ENCODE measurements around the gene HACL1. TPM values are rescaled to one million over a fixed set of nuclear protein-coding genes. Genes with fewer than 3 reads are reported as not detected.

The HACL1 gene
- 15.6 TPM for total RNA-seq
- long read RNA-seq, transcript HACL1-201 (17 exons, 2,266 nt), result major isoform, 17 of 25 reads
- long read RNA-seq, partial matches to known transcripts, result 1 of 25 reads
- long read RNA-seq, other reads (novel, unspliced or antisense), result 5 of 25 reads

- DNase-seq (peak; percentile 97), ATAC-seq (peak; percentile 96)
- intact Hi-C loops (cut with micrococcal nuclease), result no loop called here
Observed at GRCh38 chr3:15601399-15602145, at the start of gene HACL1, which contains the start of gene BTD. HACL1 (minus strand) TSS chr3:15601569; CDS start chr3:15601463, 106 bp downstream. BTD (plus strand) TSS chr3:15601745; CDS start chr3:15635440, 33,695 bp downstream.

- intact Hi-C loops (cut with micrococcal nuclease), result no loop called here
- no peak for ATAC-seq
- no peak for DNase-seq
Observed at GRCh38 chr3:15649858-15650257, 48.5 kb upstream of the HACL1 start.

- no peak for DNase-seq
- no peak for ATAC-seq
- intact Hi-C loops (cut with micrococcal nuclease), result no loop called here
Observed at GRCh38 chr3:15649341-15649740, 48.0 kb upstream of the HACL1 start.

GRCh38 chr3:15647611-15648167 lies 46.3 kb upstream of the HACL1 start:
- ATAC-seq, result peak; percentile 33
- no peak for DNase-seq

DNA sequence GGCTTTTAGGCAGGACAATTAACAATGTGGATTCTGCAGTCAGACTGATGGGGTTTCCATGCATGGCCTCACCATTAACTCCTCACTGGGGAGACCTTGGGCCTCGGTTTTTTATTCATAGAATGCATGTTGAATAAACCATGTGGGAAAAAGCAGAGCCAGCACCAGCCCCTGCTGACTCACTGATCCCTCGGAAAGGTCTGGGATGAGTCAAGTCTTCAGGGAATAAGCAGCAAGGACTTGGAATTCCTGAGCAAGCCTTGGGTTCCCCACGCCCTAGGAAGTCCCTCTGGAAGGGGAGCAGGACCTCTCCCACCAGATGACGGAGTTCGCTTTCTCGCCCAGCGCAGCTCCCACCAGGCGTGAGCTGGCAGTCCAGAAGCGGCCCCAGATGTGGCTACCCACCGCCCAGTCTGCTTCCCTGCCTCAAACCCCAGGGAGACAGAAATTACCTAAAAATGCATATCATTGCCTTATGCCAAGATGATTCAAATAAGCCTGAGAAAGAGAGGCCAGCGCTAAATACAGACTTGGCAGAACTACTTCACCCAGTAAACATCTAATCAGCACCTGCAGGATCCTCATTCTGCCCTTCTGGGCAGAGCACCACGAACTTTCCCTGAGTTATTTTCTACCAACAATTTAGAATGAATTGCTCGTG lies 45.6 kb upstream of the HACL1 start:
- DNase-seq (peak; percentile 41), ATAC-seq (peak; percentile 87)
- intact Hi-C loops (cut with micrococcal nuclease), result no loop called here

More at GRCh38 chr3:15647611-15648167, 46.3 kb upstream of the HACL1 start:
- intact Hi-C loops (cut with micrococcal nuclease), result no loop called here

- intact Hi-C loops (cut with micrococcal nuclease), result no loop called here
- DNase-seq, result no peak
- no peak for ATAC-seq
Observed at GRCh38 chr3:15645740-15646501, 44.6 kb upstream of the HACL1 start.

- intact Hi-C loops (cut with micrococcal nuclease), result no loop called here
- no peak for DNase-seq
- no peak for ATAC-seq
Observed at GRCh38 chr3:15645246-15645645, 43.9 kb upstream of the HACL1 start.

DNA sequence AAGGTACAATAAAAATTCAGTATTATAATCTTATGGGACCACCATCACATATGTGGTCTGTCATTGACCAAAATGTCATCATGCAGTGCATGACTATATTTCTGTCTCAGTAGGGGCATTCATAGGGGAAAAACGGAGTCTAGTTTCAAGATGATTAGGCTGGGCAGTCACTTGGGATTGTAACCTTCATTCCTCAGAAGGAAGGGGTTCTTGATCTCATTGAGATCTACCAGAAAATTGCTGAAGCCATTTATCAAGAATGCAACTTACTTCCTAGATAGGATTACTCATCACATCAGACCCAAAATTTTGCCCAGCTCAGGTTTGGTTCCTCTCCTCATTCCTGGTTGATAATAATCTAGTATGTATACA lies 37.5 kb upstream of the HACL1 start:
- intact Hi-C loops (cut with micrococcal nuclease), result loop anchor here (10.0 kb wide), 1 partner anchor 606 kb away; no protein-coding TSS in a partner anchor
- DNase-seq, result no peak
- ATAC-seq, result no peak

GRCh38 chr3:15638193-15638890 lies 37.0 kb upstream of the HACL1 start:
- intact Hi-C loops (cut with micrococcal nuclease), result loop anchor here (10.0 kb wide), 1 partner anchor 606 kb away; no protein-coding TSS in a partner anchor
- DNase-seq (no peak), ATAC-seq (no peak)

DNA sequence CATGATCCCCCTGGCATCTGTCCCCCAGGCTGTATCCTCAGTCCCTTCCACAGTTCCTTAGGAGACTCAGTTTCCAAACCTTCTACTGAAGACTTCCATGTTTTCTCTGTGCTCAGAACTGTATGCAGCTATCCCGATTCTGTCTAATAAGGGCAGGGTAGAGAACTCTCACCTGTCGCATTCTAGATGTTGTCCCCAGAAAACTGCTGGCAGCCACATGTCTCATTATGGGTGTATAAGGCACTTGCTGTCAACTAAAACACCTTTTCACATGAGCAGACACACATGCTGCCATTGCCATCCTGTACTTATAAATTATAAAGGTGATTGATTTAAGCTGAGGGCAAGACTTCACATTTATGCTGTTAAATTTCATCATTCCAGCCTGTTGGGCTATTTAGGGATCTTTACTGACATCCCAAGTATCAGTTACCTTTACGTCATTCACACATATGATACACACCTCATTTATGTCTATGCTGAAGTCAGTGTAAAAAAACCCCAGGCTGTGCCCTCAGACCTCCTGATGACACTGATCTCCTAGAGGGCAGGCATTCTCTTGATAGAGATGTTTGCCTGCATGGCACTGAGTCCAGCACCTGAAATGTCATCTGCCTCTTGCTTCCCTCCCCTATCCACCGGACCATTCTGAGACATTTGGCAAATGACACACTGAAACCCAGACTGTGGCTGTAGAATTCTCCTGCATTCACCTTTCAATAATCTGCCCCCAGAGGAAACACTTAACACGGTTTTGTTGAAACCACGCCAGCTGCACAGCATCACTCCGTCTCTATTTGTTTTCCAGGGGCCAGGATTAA lies 36.0 kb upstream of the HACL1 start:
- intact Hi-C loops (cut with micrococcal nuclease), result loop anchor here (10.0 kb wide), 1 partner anchor 607 kb away; no protein-coding TSS in a partner anchor
- DNase-seq, result no peak
- no peak for ATAC-seq

DNA sequence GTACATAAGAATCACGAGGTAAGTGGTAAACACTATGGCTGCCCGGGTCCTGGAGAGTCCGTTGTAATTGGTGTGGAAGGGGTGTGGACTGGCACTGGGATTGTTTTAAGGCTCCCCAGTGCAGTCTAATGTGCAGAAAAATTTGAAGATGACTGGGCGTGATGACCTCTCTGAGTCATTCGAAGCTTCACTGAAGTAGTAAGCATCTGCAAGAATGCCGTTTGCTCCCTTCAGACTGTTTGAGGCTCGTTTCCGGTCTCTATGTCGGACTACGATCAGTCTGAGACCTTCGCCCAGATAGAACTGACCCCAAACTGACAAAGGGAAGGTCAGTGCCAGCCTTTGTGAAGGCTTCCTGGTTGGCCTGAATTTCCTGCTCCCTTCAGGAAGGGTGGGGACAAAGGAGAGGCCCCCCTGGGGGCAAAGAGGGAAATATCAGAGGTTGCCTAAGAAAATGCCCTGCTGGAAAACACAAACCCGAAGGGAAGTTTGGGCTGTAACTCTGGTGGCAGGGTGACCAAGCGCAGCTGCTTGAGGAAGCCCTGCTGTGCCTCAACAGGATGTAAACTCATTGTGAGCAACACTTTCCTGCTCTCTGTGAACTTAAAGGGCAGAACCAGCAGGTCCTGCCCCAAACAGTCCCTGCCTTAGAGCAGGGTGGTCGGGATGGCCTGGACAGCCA lies 34.8 kb upstream of the HACL1 start:
- ATAC-seq (peak; percentile 65), DNase-seq (no peak)
- intact Hi-C loops (cut with micrococcal nuclease), result loop anchor here (10.0 kb wide), 1 partner anchor 609 kb away; no protein-coding TSS in a partner anchor

GRCh38 chr3:15635121-15635661 lies 33.8 kb upstream of the HACL1 start:
- intact Hi-C loops (cut with micrococcal nuclease), result loop anchor here (10.0 kb wide), 1 partner anchor 610 kb away; no protein-coding TSS in a partner anchor
- ATAC-seq (peak; percentile 18), DNase-seq (no peak)

DNA sequence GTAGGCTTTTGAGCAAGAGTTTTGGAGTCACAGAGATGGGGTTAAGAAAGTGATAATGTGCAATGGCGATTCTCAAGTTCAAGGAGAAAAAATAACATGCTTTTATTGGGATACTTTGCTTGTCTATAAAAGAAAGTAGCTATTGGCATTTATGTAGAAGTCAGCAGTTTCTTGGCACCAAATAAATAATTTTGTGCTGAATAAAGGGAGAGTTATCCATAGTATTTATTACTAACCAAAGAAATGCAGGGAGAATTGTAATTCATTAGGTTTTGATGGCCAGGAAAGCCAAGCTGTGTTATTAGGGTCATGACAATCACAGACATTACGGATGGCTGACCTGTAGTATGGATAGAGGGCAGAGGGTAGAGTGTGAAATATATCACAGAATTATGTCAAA lies 33.3 kb upstream of the HACL1 start:
- DNase-seq, result no peak
- intact Hi-C loops (cut with micrococcal nuclease), result loop anchor here (5.0 to 10.0 kb wide), 2 partner anchors 178 to 610 kb away; no protein-coding TSS in a partner anchor
- no peak for ATAC-seq

DNA sequence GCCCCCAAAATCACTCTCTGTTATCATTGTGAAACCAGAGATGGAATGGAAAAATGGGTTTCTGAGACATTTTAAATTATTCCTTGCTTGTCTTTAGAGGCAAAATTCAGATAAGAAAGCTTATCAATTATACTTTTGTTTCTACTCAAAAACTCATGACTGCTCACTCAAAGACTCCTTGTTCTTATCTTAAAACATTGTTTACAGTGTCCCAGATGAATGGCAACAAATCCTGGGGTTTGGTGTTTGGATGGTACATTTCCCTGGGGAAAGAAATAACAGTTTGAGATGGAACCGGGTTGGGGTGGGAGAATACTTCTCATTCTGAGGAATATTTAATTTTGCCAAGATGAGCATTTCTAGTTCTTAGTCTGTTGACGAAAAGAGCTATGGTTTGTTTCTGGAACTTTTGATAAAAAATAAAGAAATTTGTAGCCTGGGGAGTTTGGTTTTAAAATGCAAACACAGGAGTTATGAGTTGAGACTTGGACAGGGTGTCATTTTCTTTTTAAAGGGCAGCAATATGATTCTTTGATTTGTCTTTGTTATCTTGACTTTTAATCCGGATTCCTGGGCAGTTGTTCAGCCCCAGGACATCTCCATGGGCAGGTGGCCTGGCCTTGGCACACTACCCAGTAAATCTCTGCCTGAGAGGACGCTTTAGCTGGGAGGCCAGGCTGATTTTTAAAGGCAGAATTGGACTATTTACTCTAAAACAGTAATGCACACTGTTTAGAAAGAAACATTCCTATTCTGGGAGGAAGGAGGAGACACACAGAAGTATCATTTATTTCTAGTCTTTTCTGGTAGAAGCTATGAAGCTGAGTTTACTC lies 32.6 kb upstream of the HACL1 start:
- intact Hi-C loops (cut with micrococcal nuclease), result loop anchor here (5.0 to 10.0 kb wide), 2 partner anchors 178 to 611 kb away; no protein-coding TSS in a partner anchor
- ATAC-seq, result no peak
- no peak for DNase-seq

DNA sequence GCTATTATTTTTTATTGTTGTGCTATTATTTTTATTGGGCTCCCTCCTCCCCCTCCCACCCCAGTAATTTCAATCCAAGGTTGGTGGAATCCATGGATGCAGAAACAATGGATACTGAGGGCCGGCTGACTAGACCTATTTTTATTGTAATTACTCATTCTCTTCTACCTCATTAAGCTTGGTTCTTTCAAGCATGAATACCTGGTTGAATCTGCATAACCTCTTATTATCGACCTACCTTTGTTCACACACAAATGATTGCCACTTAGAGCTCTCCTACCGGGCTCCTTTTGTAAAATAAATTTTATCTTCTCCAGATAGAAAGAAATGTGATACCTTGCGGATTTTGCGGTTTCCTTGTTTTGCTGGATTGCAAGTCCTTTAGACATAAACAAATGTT lies 31.8 kb upstream of the HACL1 start:
- intact Hi-C loops (cut with micrococcal nuclease), result loop anchor here (5.0 to 10.0 kb wide), 2 partner anchors 179 to 612 kb away; no protein-coding TSS in a partner anchor
- DNase-seq, result no peak
- ATAC-seq, result no peak

DNA sequence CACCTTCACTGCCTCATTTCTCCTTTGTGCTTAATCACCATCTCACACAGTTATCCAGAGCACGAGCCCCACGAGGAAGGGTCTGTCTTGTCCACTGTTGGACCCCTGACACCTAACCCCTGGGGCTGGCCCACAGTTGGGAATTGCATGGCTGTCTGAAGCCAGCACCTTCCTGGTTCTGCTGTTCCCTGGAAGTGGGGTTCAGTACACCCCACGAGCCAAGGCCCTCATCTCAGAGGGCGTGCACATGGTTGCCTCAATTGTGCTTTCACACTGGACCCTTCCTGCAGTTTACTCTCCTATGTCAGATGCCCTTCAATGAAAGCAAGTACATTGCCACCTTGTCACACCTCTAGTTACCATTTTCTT lies 30.8 kb upstream of the HACL1 start:
- ATAC-seq (no peak), DNase-seq (no peak)
- intact Hi-C loops (cut with micrococcal nuclease), result loop anchor here (5.0 to 10.0 kb wide), 2 partner anchors 180 to 613 kb away; no protein-coding TSS in a partner anchor

All from left ventricle myocardium superior (tissue), 1 donor.